ENCODE data around the gene SNX20. TPM values are rescaled to one million over a fixed set of nuclear protein-coding genes. Genes with fewer than 3 reads are reported as not detected.

SNX20 gene
- total RNA-seq, 1 donor from 2014 or later = not detected

GRCh38 chr16:50659806-50660205, 21.3 kb downstream of the SNX20 start:
- no peak for FAIRE-seq

GRCh38 chr16:50657241-50657640, 23.9 kb downstream of the SNX20 start:
- TF ChIP-seq EZH2 (IDR thresholded peaks at IDR 0.05; ENCODE audit: insufficient read depth, low read length) (no peak), CTCF (IDR thresholded peaks at IDR 0.05; ENCODE audit: insufficient read depth, low read depth, low read length) (no peak)
- FAIRE-seq (no peak), DNase-seq (ENCODE audit: low read depth) (no peak)
- no peak overlapping the region for H3K4me3 Mint-ChIP-seq (ENCODE audit: unreplicated experiment)
- no peaks in the 10 kb centered on the region for H3K4me1 Mint-ChIP-seq (ENCODE audit: low read depth, unreplicated experiment)
- H3K27ac Mint-ChIP-seq (ENCODE audit: unreplicated experiment) = no peak overlapping the region
- Histone ChIP-seq H3K4me1 (ENCODE audit: insufficient read depth, low read length) (no peaks in the 10 kb centered on the region), H3K9ac (ENCODE audit: low read length) (no peak overlapping the region), H3K4me3 (ENCODE audit: insufficient read depth, low read depth, low read length) (no peak overlapping the region), H3K27me3 (ENCODE audit: insufficient read depth, low read length) (no peaks in the 10 kb centered on the region), H3K4me2 (ENCODE audit: low read length) (no peak overlapping the region), H3K27ac (ENCODE audit: low read depth, low read length) (no peak overlapping the region), H3K79me2 (ENCODE audit: insufficient read depth, low read length) (no peaks in the 10 kb centered on the region), H2AFZ (ENCODE audit: low read depth, low read length) (no peak overlapping the region), H3K36me3 (ENCODE audit: insufficient read depth, low read length) (no peaks in the 10 kb centered on the region), H3K9me3 (ENCODE audit: insufficient read depth, low read depth, low read length) (no peaks in the 10 kb centered on the region), H4K20me1 (ENCODE audit: insufficient read depth, low read length) (no peaks in the 10 kb centered on the region)
- no peaks in the 10 kb centered on the region for H3K36me3 Mint-ChIP-seq (ENCODE audit: low read depth, unreplicated experiment)
- peaks cover 33% of the 10 kb centered on the region for H3K27me3 Mint-ChIP-seq (ENCODE audit: low read depth, unreplicated experiment)
- no peaks in the 10 kb centered on the region for H3K9me3 Mint-ChIP-seq (ENCODE audit: unreplicated experiment)

More at GRCh38 chr16:50659806-50660205, 21.3 kb downstream of the SNX20 start:
- no peaks in the 10 kb centered on the region for H3K36me3 Mint-ChIP-seq (ENCODE audit: low read depth, unreplicated experiment)
- peaks cover 24% of the 10 kb centered on the region for H3K27me3 Mint-ChIP-seq (ENCODE audit: low read depth, unreplicated experiment)
- no peak overlapping the region for H3K4me3 ChIP-seq (ENCODE audit: insufficient read depth, low read depth, low read length)
- no peak overlapping the region for H3K4me2 ChIP-seq (ENCODE audit: low read length)
- no peaks in the 10 kb centered on the region for H3K4me1 Mint-ChIP-seq (ENCODE audit: low read depth, unreplicated experiment)
- H3K27me3 ChIP-seq (ENCODE audit: insufficient read depth, low read length) = no peaks in the 10 kb centered on the region
- H3K4me1 ChIP-seq (ENCODE audit: insufficient read depth, low read length) = no peaks in the 10 kb centered on the region
- no peak overlapping the region for H3K4me3 Mint-ChIP-seq (ENCODE audit: unreplicated experiment)
- H3K27ac ChIP-seq (ENCODE audit: low read depth, low read length) = no peak overlapping the region
- H3K9ac ChIP-seq (ENCODE audit: low read length) = no peak overlapping the region
- H4K20me1 ChIP-seq (ENCODE audit: insufficient read depth, low read length) = no peaks in the 10 kb centered on the region
- no peak overlapping the region for H2AFZ ChIP-seq (ENCODE audit: low read depth, low read length)
- H3K9me3 Mint-ChIP-seq (ENCODE audit: unreplicated experiment) = peaks cover 2% of the 10 kb centered on the region
- no peak for DNase-seq (ENCODE audit: low read depth)
- H3K9me3 ChIP-seq (ENCODE audit: insufficient read depth, low read depth, low read length) = no peaks in the 10 kb centered on the region
- H3K27ac Mint-ChIP-seq (ENCODE audit: unreplicated experiment) = no peak overlapping the region
- H3K79me2 ChIP-seq (ENCODE audit: insufficient read depth, low read length) = no peaks in the 10 kb centered on the region
- TF ChIP-seq CTCF (IDR thresholded peaks at IDR 0.05; ENCODE audit: insufficient read depth, low read depth, low read length) (no peak), EZH2 (IDR thresholded peaks at IDR 0.05; ENCODE audit: insufficient read depth, low read length) (no peak)
- H3K36me3 ChIP-seq (ENCODE audit: insufficient read depth, low read length) = no peaks in the 10 kb centered on the region

GRCh38 chr16:50655558-50656055, 25.5 kb downstream of the SNX20 start:
- Histone ChIP-seq H4K20me1 (ENCODE audit: insufficient read depth, low read length) (no peaks in the 10 kb centered on the region), H3K36me3 (ENCODE audit: insufficient read depth, low read length) (no peaks in the 10 kb centered on the region), H3K4me1 (ENCODE audit: insufficient read depth, low read length) (no peaks in the 10 kb centered on the region), H3K27ac (ENCODE audit: low read depth, low read length) (no peak overlapping the region), H3K4me3 (ENCODE audit: insufficient read depth, low read depth, low read length) (no peak overlapping the region), H3K9me3 (ENCODE audit: insufficient read depth, low read depth, low read length) (no peaks in the 10 kb centered on the region), H3K79me2 (ENCODE audit: insufficient read depth, low read length) (no peaks in the 10 kb centered on the region), H3K4me2 (ENCODE audit: low read length) (no peak overlapping the region), H3K27me3 (ENCODE audit: insufficient read depth, low read length) (no peaks in the 10 kb centered on the region), H2AFZ (ENCODE audit: low read depth, low read length) (no peak overlapping the region), H3K9ac (ENCODE audit: low read length) (no peak overlapping the region)
- DNase-seq (ENCODE audit: low read depth) (no peak), FAIRE-seq (no peak)
- Mint-ChIP-seq H3K4me1 (ENCODE audit: low read depth, unreplicated experiment) (no peaks in the 10 kb centered on the region), H3K9me3 (ENCODE audit: unreplicated experiment) (no peaks in the 10 kb centered on the region), H3K4me3 (ENCODE audit: unreplicated experiment) (no peak overlapping the region), H3K27ac (ENCODE audit: unreplicated experiment) (no peak overlapping the region), H3K36me3 (ENCODE audit: low read depth, unreplicated experiment) (peaks cover 2% of the 10 kb centered on the region), H3K27me3 (ENCODE audit: low read depth, unreplicated experiment) (peaks cover 27% of the 10 kb centered on the region)
- TF ChIP-seq CTCF (IDR thresholded peaks at IDR 0.05; ENCODE audit: insufficient read depth, low read depth, low read length) (no peak), EZH2 (IDR thresholded peaks at IDR 0.05; ENCODE audit: insufficient read depth, low read length) (no peak)

All from astrocyte (in vitro differentiated cells and primary cell).